SU-DHL-6 (cell line): ENCODE data around the gene MRPL14.

Source experiments
- EZH2phosphoT487 ChIP-seq: fragments of 200-600 bp; sonication (generic), shearing (Covaris generic); conservative IDR thresholded peaks from 2 replicates; pipeline ENCODE4 v1.6.1; 2018; ENCODE audit warnings: mild to moderate bottlenecking, antibody characterized with exemption, low read length, moderate library complexity, mixed read lengths
- TF ChIP-seq, protein P1 (sequence below): fragments of 200-600 bp; sonication (generic); IDR thresholded peaks from one replicate; pipeline ENCODE4 v1.5.1; 2017; ENCODE audit warnings: antibody characterized with exemption, mild to moderate bottlenecking, low read length, moderate library complexity; ENCODE audit not compliant: insufficient read depth, poor library complexity, severe bottlenecking

DNA sequence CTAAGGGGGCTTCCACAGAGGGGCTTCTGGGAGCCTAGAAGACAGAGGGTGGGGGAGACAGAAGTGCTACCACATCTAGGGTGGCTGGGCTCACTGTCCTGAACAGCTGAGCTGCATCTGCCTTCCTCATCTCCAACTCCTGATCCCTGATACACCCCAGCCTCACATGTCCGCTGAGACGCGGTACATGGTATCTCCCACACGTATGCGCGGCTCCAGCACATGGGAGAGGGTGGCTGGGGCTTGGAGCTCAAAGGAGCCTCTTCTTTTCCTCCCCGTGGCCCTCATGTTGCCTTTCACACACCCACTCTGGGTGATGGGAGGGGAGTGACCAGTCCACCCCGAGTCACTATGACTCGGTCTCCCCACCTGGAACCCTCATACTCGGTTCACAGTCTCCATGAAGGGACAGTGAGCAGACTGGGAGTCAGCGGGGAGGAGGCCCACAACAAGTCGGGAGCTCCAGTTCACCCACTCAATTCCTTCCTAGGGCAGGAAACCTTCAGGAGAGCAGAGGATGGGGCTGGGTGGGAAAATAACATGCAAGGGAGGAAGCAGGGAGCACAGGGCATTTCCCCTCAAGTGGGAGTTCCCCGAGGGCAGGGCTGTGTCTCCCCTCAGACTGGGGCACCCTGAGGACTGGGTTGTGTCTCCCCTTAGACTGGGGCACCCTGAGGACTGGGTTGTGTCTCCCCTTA, 61.7 kb downstream of the MRPL14 start:
- TF ChIP-seq, protein P1, sequence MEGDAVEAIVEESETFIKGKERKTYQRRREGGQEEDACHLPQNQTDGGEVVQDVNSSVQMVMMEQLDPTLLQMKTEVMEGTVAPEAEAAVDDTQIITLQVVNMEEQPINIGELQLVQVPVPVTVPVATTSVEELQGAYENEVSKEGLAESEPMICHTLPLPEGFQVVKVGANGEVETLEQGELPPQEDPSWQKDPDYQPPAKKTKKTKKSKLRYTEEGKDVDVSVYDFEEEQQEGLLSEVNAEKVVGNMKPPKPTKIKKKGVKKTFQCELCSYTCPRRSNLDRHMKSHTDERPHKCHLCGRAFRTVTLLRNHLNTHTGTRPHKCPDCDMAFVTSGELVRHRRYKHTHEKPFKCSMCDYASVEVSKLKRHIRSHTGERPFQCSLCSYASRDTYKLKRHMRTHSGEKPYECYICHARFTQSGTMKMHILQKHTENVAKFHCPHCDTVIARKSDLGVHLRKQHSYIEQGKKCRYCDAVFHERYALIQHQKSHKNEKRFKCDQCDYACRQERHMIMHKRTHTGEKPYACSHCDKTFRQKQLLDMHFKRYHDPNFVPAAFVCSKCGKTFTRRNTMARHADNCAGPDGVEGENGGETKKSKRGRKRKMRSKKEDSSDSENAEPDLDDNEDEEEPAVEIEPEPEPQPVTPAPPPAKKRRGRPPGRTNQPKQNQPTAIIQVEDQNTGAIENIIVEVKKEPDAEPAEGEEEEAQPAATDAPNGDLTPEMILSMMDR, result no peak
- no peak for TF ChIP-seq EZH2phosphoT487
